ENCODE measurements around the gene RBPJL. TPM values are rescaled to one million over a fixed set of nuclear protein-coding genes. Genes with fewer than 3 reads are reported as not detected.

RBPJL gene
- total RNA-seq, 1 donor from 2014 or later: not detected

- TF ChIP-seq CTCF (IDR thresholded peaks at IDR 0.05; ENCODE audit: insufficient read depth, low read length, poor library complexity, severe bottlenecking): no peak
- H3K36me3 ChIP-seq (ENCODE audit: control insufficient read depth, insufficient read depth, low read length): peaks cover 1% of the 10 kb centered on the region
- H3K4me3 ChIP-seq (ENCODE audit: low read depth, low read length): peak overlapping the region; percentile 67
- no peak for DNase-seq (ENCODE audit: low read depth)
- no peaks in the 10 kb centered on the region for H3K27me3 ChIP-seq (ENCODE audit: control insufficient read depth, insufficient read depth, low read length)
Observed at GRCh38 chr20:45363611-45364492, 57.2 kb downstream of the RBPJL start.

- Histone ChIP-seq H3K27me3 (ENCODE audit: control insufficient read depth, insufficient read depth, low read length) (no peaks in the 10 kb centered on the region), H3K36me3 (ENCODE audit: control insufficient read depth, insufficient read depth, low read length) (peaks cover 1% of the 10 kb centered on the region), H3K4me3 (ENCODE audit: low read depth, low read length) (no peak overlapping the region)
- TF ChIP-seq CTCF (IDR thresholded peaks at IDR 0.05; ENCODE audit: insufficient read depth, low read length, poor library complexity, severe bottlenecking): no peak
- no peak for DNase-seq (ENCODE audit: low read depth)
Observed at GRCh38 chr20:45365444-45365970, 58.9 kb downstream of the RBPJL start.

GRCh38 chr20:45366192-45366591 lies 59.6 kb downstream of the RBPJL start:
- TF ChIP-seq CTCF (IDR thresholded peaks at IDR 0.05; ENCODE audit: insufficient read depth, low read length, poor library complexity, severe bottlenecking): no peak
- Histone ChIP-seq H3K36me3 (ENCODE audit: control insufficient read depth, insufficient read depth, low read length) (peaks cover 1% of the 10 kb centered on the region), H3K27me3 (ENCODE audit: control insufficient read depth, insufficient read depth, low read length) (no peaks in the 10 kb centered on the region), H3K4me3 (ENCODE audit: low read depth, low read length) (no peak overlapping the region)
- no peak for DNase-seq (ENCODE audit: low read depth)

- peaks cover 1% of the 10 kb centered on the region for H3K36me3 ChIP-seq (ENCODE audit: control insufficient read depth, insufficient read depth, low read length)
- no peak overlapping the region for H3K4me3 ChIP-seq (ENCODE audit: low read depth, low read length)
- TF ChIP-seq CTCF (IDR thresholded peaks at IDR 0.05; ENCODE audit: insufficient read depth, low read length, poor library complexity, severe bottlenecking): no peak
- DNase-seq (ENCODE audit: low read depth): no peak
- no peaks in the 10 kb centered on the region for H3K27me3 ChIP-seq (ENCODE audit: control insufficient read depth, insufficient read depth, low read length)
Observed at GRCh38 chr20:45366631-45367030, 60.0 kb downstream of the RBPJL start.

GRCh38 chr20:45367126-45367525 lies 60.5 kb downstream of the RBPJL start:
- no peaks in the 10 kb centered on the region for H3K27me3 ChIP-seq (ENCODE audit: control insufficient read depth, insufficient read depth, low read length)
- no peak overlapping the region for H3K4me3 ChIP-seq (ENCODE audit: low read depth, low read length)
- no peak for TF ChIP-seq CTCF (IDR thresholded peaks at IDR 0.05; ENCODE audit: insufficient read depth, low read length, poor library complexity, severe bottlenecking)
- DNase-seq (ENCODE audit: low read depth): no peak
- H3K36me3 ChIP-seq (ENCODE audit: control insufficient read depth, insufficient read depth, low read length): peaks cover 1% of the 10 kb centered on the region

Other genes with a start within 250 kb of the RBPJL start
- 4.3 and 6.9 TPM in 2 replicates for gene KCNS1, start 205.7 kb upstream of the RBPJL start, total RNA-seq
- gene WFDC5, start 191.7 kb upstream of the RBPJL start, total RNA-seq: 1.0 TPM in 1 of 2 replicates, not detected in the other
- gene WFDC12, start 182.4 kb upstream of the RBPJL start, total RNA-seq: not detected in 2 replicates
- not detected in 2 replicates for gene PI3, start 131.9 kb upstream of the RBPJL start, total RNA-seq
- not detected in 2 replicates for gene SEMG1, start 99.8 kb upstream of the RBPJL start, total RNA-seq
- not detected in 2 replicates for gene SEMG2, start 85.5 kb upstream of the RBPJL start, total RNA-seq
- gene SLPI, start 52.3 kb upstream of the RBPJL start, total RNA-seq: 88.0 and 99.5 TPM in 2 replicates
- not detected in 2 replicates for gene MATN4, start 1.5 kb downstream of the RBPJL start, total RNA-seq
- gene SDC4, start 41.6 kb downstream of the RBPJL start, total RNA-seq: 155 and 175 TPM in 2 replicates
- gene SYS1, start 56.3 kb downstream of the RBPJL start, total RNA-seq: 54.3 and 55.2 TPM in 2 replicates
- gene TP53TG5, start 71.5 kb downstream of the RBPJL start, total RNA-seq: not detected in 2 replicates
- gene DBNDD2, start 101.4 kb downstream of the RBPJL start, total RNA-seq: 57.2 and 64.4 TPM in 2 replicates
- 69.8 and 92.7 TPM in 2 replicates for gene PIGT, start 109.3 kb downstream of the RBPJL start, total RNA-seq
- gene WFDC2, start 162.9 kb downstream of the RBPJL start, total RNA-seq: 78.5 and 84.9 TPM in 2 replicates
- gene SPINT3, start 208.8 kb downstream of the RBPJL start, total RNA-seq: not detected in 2 replicates
- gene WFDC6, start 232.6 kb downstream of the RBPJL start, total RNA-seq: not detected in 2 replicates
- gene EPPIN, start 240.6 kb downstream of the RBPJL start, total RNA-seq: not detected in 2 replicates

Measured in kidney epithelial cell (primary cell).